ENCODE results near the gene ASF1A. TPM values are rescaled to one million over a fixed set of nuclear protein-coding genes. Genes with fewer than 3 reads are reported as not detected.

ASF1A gene
- total and polyA plus RNA-seq, 2 experiments from 2014 or later: 9.3 to 27.9 TPM

DNA sequence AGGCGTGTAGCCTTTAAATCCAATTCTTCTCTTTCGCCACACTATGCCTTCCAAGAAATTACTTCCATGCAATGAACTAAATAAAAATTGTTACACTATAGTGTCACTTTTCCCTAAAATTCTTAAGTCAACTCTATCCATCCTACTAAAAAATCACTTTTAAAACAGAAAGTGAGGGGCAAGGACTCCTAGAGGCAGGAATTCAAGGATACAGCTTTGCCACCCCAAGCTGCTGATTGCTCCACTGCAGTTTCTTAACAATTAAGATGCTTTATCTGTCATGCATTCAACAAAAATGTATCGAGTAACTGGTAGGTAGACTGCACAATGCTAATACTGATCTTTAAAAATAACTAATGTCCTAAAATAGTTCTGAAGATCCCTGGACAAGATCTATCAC, 36.7 kb downstream of the ASF1A start:
- no peak for DNase-seq (ENCODE audit: low read depth in 1 of 2, low spot score in 1 of 2)
- Histone ChIP-seq H3K27me3 (no peaks in the 10 kb centered on the region), H3K9me3 (ENCODE audit: low read depth) (no peaks in the 10 kb centered on the region), H3K4me3 (no peak overlapping the region), H3K27ac (no peak overlapping the region), H3K36me3 (peaks cover 15% of the 10 kb centered on the region), H3K4me1 (ENCODE audit: low read depth) (peaks cover 7% of the 10 kb centered on the region)
- TF ChIP-seq, protein P1, sequence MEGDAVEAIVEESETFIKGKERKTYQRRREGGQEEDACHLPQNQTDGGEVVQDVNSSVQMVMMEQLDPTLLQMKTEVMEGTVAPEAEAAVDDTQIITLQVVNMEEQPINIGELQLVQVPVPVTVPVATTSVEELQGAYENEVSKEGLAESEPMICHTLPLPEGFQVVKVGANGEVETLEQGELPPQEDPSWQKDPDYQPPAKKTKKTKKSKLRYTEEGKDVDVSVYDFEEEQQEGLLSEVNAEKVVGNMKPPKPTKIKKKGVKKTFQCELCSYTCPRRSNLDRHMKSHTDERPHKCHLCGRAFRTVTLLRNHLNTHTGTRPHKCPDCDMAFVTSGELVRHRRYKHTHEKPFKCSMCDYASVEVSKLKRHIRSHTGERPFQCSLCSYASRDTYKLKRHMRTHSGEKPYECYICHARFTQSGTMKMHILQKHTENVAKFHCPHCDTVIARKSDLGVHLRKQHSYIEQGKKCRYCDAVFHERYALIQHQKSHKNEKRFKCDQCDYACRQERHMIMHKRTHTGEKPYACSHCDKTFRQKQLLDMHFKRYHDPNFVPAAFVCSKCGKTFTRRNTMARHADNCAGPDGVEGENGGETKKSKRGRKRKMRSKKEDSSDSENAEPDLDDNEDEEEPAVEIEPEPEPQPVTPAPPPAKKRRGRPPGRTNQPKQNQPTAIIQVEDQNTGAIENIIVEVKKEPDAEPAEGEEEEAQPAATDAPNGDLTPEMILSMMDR (IDR thresholded peaks at IDR 0.05; ENCODE audit: low read depth, low read length): no peak

- H3K27ac ChIP-seq: no peak overlapping the region
- no peak for DNase-seq (ENCODE audit: low read depth in 1 of 2, low spot score in 1 of 2)
Measured at GRCh38 chr6:118931436-118931835, 37.5 kb downstream of the ASF1A start.

GRCh38 chr6:118932421-118932820, 38.5 kb downstream of the ASF1A start:
- Histone ChIP-seq H3K27ac (no peak overlapping the region), H3K27me3 (no peaks in the 10 kb centered on the region), H3K4me3 (no peak overlapping the region), H3K9me3 (ENCODE audit: low read depth) (no peaks in the 10 kb centered on the region), H3K36me3 (peaks cover 15% of the 10 kb centered on the region), H3K4me1 (ENCODE audit: low read depth) (peaks cover 9% of the 10 kb centered on the region)
- DNase-seq (ENCODE audit: low read depth in 1 of 2, low spot score in 1 of 2): no peak
- TF ChIP-seq, protein P1 (IDR thresholded peaks at IDR 0.05; ENCODE audit: low read depth, low read length): no peak

More at GRCh38 chr6:118931436-118931835, 37.5 kb downstream of the ASF1A start:
- TF ChIP-seq, protein P1 (IDR thresholded peaks at IDR 0.05; ENCODE audit: low read depth, low read length): no peak
- Histone ChIP-seq H3K27me3 (no peaks in the 10 kb centered on the region), H3K4me3 (no peak overlapping the region), H3K4me1 (ENCODE audit: low read depth) (peaks cover 9% of the 10 kb centered on the region), H3K36me3 (peaks cover 15% of the 10 kb centered on the region), H3K9me3 (ENCODE audit: low read depth) (no peaks in the 10 kb centered on the region)

- H3K27me3 ChIP-seq: no peaks in the 10 kb centered on the region
- no peak overlapping the region for H3K27ac ChIP-seq
- DNase-seq (ENCODE audit: low read depth in 1 of 2, low spot score in 1 of 2): no peak
- peaks cover 15% of the 10 kb centered on the region for H3K36me3 ChIP-seq
- H3K4me3 ChIP-seq: peak overlapping the region; percentile 92
- H3K9me3 ChIP-seq (ENCODE audit: low read depth): no peaks in the 10 kb centered on the region
- peaks cover 9% of the 10 kb centered on the region for H3K4me1 ChIP-seq (ENCODE audit: low read depth)
- TF ChIP-seq, protein P1 (IDR thresholded peaks at IDR 0.05; ENCODE audit: low read depth, low read length): no peak
Measured at GRCh38 chr6:118933855-118934460, 40.0 kb downstream of the ASF1A start.

GRCh38 chr6:118934461-118935330, 40.7 kb downstream of the ASF1A start, which contains the start of gene MCM9:
TSS of gene MCM9 (minus strand) at chr6:118935159. CDS start at chr6:118931723, 3,436 bp downstream.
- Histone ChIP-seq H3K9me3 (ENCODE audit: low read depth) (no peaks in the 10 kb centered on the region), H3K4me1 (ENCODE audit: low read depth) (peaks cover 9% of the 10 kb centered on the region), H3K27me3 (no peaks in the 10 kb centered on the region), H3K27ac (peak within 1 kb of the TSS; percentile 93), H3K4me3 (peak within 1 kb of the TSS; percentile 92), H3K36me3 (peaks cover 15% of the 10 kb centered on the region)
- peak; percentile 93 to 97 for DNase-seq (ENCODE audit: low read depth in 1 of 2, low spot score in 1 of 2)
- TF ChIP-seq, protein P1 (IDR thresholded peaks at IDR 0.05; ENCODE audit: low read depth, low read length): no peak

Measured in cardiac muscle cell (in vitro differentiated cells and primary cell).